HG03469 (cell line): ENCODE measurements around the gene CEP95.
A peak's percentile ranks its signal among the peaks of the same experiment; 100 is the strongest.
"Not testable (repeated sequence)": the region's sequence is repeated elsewhere in the genome, so short reads cannot be mapped to it uniquely, and the experiment has no call there.

Experiments
- ATAC-seq: cut with Tn5 transposase; IDR thresholded peaks from one replicate; pipeline ENCODE4 v1.9.1; 2021; ENCODE audit warnings: mild to moderate bottlenecking, moderate library complexity, moderate number of reproducible peaks; ENCODE audit not compliant: unreplicated experiment

Gene CEP95, protein sequence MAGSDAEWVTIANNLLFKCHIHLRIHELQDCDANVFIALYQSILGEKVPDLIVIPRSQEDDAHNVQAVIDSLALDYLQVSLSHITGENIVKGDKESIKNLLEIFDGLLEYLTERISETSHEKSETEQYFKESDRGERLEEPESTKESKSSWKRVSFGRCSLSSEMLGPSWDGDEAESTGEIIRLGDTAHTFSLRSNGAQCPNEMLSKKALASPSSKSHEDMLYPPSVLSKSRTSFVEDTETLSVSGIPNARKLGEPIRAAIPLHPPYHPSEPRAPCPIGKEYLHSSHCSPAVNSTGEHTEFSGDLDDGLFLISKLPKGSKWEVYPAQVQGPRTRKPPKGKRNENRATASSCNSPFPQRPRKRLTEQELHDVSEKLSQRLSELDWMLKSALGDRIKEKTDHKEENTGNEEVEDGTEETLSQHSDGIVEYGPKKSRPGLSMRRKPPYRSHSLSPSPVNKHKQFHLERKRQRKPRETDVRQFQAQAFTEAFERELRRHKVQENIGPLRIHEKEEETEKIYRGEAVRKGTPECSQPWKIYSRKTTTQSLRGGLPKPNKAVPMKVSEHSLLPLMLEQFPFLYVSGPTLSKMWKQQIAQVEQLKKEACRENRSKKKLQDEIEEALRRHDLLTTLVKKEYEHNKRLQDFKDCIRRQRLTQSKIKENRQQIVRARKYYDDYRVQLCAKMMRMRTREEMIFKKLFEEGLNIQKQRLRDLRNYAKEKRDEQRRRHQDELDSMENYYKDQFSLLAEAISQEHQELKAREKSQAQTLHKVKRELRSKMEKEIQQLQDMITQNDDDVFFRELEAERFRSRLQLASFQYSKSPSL

GRCh38 chr17:64506576-64507412 is at the start of gene CEP95:
Gene CEP95, plus strand, starts transcription at chr17:64506977. Its CDS starts 121 bp downstream, at chr17:64507098.
- ATAC-seq: peak; percentile 33

GRCh38 chr17:64457156-64457555 is 49.6 kb upstream of the CEP95 start:
- ATAC-seq: no peak

- ATAC-seq: no peak
Measured at GRCh38 chr17:64458756-64459155, 48.0 kb upstream of the CEP95 start.

GRCh38 chr17:64459284-64459747 is 47.5 kb upstream of the CEP95 start:
- ATAC-seq: no peak

DNA sequence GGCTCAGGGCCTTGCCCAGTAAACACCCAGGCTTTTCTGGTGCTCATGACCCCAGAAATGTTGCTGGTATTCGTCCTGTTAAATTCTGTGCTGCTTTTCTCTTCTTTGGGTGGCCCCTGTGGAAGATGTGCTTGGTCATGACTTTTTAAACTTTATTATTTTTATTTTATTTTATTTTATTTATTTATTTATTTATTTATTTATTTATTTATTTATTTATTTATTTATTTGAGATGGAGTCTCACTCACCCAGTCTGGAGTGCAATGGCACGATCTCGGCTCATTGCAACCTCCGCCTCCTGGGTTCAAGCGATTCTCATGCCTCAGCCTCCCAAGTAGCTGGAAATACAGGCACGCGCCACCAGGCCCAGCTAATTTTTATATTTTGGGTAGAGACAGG is 47.0 kb upstream of the CEP95 start:
- not testable (repeated sequence) for ATAC-seq

GRCh38 chr17:64460955-64461354 is 45.8 kb upstream of the CEP95 start:
- ATAC-seq: no peak

DNA sequence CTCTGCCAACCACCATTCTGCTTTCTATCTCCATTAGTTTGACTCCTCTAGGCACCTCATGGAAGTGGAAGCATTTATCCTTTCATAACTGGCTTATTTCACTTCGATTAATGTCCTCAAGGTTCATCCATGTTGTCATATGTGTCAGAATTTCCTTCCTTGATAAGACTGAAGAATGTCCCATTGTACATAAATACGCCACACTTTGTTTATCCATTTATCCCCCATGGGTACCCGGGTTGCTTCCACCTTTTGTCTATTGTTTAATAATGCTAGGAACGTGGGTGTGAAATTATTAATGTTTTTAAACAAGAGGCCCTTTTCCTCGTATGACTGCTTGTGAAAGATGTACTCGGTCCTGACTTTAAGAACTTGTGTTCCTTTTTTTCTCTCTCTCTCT is 45.0 kb upstream of the CEP95 start:
- no peak for ATAC-seq

GRCh38 chr17:64466019-64466735 is 40.6 kb upstream of the CEP95 start:
- ATAC-seq: no peak

DNA sequence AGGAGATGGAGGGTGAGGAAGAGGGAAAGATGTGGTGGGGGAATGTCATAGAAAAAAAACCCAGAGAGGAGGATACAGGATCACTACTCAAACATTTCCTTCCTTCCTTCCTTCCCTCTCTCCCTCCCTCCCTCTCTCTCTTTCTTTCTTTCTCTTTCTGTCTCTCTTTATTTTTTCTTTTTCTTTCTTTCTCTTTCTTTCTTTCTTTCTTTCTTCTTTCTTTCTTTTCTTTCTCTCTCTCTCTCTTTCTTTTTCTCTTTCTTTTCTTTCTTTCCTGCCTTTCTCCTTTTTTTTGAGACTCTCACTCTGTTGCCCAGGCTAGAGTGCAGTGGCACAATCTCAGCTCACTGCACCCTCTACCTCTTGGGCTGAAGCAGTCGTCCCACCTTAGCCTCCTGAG is 39.9 kb upstream of the CEP95 start:
- ATAC-seq: not testable (repeated sequence)

DNA sequence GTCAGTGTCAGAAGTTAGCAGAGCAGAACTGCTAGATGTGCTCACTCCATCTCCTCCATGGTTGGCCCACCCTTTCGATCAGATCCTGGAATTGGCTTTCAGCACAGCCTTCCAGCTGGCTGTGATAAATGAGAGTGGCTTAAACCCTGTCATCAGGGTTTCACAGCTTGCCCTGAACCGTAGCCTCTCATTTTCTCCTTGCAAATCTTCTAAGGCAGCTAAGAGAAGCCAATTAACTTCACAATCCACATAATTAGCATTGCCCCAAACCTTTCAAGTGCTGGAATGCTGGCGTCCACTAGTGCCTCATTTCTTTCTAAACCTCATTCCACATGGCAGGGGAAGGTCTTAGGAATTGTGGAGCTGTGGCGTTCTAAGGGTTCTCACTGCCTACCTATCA is 36.2 kb upstream of the CEP95 start:
- ATAC-seq: no peak

GRCh38 chr17:64471440-64471839 is 35.3 kb upstream of the CEP95 start:
- ATAC-seq: no peak

- ATAC-seq: no peak
Measured at GRCh38 chr17:64472564-64472963, 34.2 kb upstream of the CEP95 start.

GRCh38 chr17:64477849-64478248 is 28.9 kb upstream of the CEP95 start:
- no peak for ATAC-seq

- ATAC-seq: no peak
Measured at GRCh38 chr17:64480951-64481350, 25.8 kb upstream of the CEP95 start.

DNA sequence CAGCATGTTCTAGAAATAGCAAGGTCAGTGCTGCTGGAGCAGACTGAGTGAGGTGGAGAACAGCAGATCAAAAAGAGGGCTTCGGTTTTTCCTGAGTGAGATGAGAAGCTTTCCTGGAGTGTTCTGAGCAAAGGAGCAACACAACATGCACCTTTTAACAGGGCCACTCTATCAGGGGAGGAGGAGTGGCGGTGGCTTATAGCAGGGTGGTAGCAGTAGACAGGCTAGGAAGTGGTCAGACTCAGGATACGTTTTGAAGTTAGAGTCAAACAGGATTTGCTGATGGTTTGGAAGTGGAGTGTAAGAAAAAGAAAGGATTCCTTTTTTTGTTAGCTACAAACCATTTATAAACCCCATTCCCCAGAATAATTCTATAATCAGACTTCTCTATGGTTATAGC is 22.4 kb upstream of the CEP95 start:
- no peak for ATAC-seq

- ATAC-seq: no peak
Measured at GRCh38 chr17:64488301-64488700, 18.5 kb upstream of the CEP95 start.

- no peak for ATAC-seq
Measured at GRCh38 chr17:64491034-64491860, 15.5 kb upstream of the CEP95 start.

DNA sequence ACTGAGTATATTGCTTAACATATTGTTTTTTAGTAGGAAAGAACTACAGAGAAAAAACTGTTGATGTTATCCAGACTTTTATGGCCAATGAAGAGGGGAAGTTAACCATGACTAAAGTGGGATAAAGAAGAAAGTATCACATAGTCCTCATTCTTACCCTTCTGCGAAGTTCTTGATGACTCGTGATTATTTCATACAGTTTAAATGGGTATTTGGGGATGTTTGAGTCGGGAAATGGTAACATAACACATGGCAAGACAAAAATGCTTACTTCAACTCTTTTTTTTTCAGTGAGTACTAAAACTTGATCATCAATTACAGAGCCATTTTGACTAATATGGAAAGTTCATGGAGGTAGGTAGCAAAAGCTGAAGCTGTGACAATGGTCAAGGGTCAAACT is 14.8 kb upstream of the CEP95 start:
- no peak for ATAC-seq

- no peak for ATAC-seq
Measured at GRCh38 chr17:64492481-64493109, 14.2 kb upstream of the CEP95 start.
